AG08395 (cell line): Measurements from ENCODE around the gene CD27.
"Not testable (repeated sequence)": the region's sequence is repeated elsewhere in the genome, so short reads cannot be mapped to it uniquely, and the experiment has no call there.

Experiments used
- DNase-seq: peaks from one replicate; pipeline ENCODE4 v3.0.0; 2012; ENCODE audit warnings: mixed read lengths, low spot score

CD27 gene

DNA sequence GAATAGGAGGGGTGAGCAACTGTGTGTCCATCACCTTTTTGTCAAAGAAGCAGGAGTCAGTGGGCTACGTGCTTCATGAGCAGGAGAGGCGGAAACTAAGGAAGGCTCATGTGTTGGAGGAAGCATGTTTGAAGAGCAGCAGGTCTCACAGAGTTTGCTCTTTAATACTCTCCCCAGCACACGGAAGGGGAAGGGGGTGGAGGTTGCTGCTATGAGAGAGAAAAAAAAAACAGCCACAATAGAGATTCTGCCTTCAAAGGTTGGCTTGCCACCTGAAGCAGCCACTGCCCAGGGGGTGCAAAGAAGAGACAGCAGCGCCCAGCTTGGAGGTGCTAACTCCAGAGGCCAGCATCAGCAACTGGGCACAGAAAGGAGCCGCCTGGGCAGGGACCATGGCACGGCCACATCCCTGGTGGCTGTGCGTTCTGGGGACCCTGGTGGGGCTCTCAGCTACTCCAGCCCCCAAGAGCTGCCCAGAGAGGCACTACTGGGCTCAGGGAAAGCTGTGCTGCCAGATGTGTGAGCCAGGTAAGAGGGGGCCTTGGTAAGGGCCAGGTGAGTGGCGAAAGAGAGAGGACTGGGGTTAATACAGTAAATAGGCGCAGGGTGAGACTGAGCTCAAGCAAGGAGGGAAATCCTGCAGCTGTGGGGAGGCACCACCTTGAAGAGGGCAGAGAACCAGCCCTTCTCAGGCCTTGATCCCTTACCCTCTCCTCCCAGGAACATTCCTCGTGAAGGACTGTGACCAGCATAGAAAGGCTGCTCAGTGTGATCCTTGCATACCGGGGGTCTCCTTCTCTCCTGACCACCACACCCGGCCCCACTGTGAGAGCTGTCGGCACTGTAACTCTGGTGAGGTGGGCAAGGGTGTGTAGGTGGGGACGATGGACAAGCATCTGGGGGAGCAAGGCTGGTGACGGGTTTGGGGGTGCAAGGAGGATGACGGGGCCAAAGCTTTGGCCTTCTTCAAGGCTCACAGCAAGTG lies at the start of gene CD27:
Gene CD27, plus strand, starts transcription at position 252 of the 985 bp plus-strand sequence. Its CDS starts 141 bp downstream, at position 393.
- no peak for DNase-seq

DNA sequence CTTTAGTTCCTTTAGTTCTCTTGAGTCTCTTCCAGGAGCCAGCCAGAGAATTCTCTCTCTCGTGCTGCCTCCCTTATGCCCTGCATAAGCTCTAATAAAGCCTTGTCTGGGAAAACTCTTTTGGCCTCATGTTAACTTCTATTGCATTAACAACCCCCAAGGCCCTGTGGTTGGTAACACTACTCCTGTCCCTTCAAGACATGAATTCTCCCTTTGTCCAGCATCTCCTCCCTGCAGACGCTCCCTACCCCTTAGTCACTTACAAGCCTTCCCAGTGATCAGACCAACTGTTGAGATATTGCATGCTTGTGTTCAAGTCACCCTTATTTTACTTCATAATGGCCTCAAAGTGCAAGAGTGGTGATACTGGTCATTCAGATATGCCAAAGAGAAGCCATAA lies 48.7 kb upstream of the CD27 start:
- no peak for DNase-seq

DNA sequence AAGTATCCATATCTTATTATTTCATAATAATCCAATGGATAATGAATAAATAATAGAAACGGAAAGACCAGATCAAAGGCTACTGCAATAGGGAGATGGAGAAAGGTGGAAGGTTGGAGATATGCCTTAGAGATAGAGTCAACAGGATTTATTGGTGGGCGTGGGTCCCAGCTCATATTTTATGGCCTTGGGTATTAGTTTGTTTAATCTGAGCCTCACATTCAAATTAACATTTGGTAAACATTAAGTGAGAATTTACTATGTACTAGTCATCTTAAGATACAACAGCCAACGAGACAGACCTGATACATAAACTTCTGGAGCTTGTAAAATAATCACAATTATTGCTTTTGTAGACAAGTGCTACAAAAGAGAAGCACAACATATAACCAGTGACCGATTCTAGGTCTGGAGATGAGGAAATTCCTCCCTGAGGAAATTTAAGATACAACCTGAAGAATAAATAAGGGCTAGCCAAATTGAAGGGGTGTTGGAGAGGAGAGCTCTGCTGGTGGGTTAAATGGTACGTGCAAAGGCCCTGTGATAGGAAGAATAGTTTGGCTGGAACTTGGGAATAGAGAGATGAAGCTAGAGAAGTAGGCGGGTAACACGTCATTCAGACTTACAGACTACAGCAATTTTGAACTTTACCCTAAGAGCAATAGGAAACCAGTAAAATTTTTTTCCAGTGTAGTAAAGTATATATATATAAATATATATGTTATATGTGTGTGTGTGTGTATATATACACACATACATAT lies 44.7 kb upstream of the CD27 start:
- DNase-seq, result no peak

DNA sequence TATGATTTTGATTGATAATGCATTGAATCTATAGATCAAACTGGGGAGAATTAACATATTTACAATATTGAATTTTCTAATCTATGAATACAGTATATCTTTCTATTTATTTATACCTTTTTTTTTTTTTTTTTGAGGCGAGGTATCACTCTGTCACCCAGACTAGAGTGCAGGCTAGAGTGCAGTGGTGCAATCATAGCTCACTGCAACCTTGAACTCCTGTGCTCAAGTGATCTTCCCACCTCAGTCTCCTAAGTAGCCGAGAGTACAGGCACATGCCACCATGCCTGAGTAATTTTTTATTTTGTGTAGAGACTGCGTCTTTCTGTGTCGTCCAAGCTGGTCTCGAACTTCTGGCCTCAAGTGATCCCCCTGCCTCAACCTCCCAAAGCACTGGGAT lies 40.4 kb upstream of the CD27 start:
- DNase-seq, result no peak

DNA sequence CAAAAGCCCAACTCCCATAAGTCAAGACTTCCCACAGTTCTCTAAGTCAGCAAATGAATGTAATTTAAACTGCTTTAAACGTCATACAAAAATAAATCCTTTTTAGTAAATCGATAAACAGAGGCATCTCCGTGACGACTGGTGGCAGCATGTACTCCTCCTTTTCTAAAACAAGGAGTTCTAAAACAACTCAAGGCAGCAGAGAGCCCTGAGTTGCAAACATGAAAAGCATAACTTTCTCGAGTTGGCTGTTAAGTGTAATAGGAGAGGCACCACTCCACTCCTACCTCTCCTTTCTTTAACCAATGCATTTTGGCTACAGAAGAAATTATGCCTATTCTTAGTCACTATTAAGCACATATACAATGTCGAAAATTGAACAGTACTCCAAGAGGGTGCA lies 38.8 kb upstream of the CD27 start:
- no peak for DNase-seq

DNA sequence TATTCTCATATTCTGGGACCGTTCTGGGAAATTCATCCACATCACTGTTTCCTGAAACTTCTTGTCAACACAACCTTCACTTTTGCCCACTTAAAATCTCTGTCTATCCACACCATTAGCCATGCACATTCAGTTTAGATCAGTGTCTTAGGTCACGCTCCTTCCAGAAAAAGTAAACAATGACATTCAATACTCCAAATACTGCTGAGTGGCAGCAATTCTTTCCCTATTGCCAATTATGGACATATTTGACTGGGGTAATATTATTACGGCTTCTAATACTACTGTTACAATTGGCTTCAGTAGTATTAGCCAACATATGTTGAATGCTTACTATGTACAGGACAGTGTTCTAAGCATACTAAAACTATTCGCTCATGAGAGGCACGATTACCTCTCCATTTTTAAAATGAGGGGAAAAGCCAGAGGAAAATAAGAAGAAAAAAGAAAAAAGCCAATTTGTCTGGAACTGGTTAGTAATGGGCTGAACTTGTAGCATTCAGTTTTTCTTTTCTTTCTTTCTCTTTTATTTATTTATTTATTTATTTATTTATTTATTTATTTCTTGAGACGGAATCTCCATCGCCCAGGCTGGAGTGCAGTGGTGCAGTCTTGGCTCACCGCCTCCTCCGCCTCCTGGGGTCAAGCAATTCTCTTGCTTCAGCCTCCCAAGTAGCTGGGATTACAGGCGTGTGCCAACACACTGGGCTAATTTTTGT lies 37.4 kb upstream of the CD27 start:
- no peak for DNase-seq

DNA sequence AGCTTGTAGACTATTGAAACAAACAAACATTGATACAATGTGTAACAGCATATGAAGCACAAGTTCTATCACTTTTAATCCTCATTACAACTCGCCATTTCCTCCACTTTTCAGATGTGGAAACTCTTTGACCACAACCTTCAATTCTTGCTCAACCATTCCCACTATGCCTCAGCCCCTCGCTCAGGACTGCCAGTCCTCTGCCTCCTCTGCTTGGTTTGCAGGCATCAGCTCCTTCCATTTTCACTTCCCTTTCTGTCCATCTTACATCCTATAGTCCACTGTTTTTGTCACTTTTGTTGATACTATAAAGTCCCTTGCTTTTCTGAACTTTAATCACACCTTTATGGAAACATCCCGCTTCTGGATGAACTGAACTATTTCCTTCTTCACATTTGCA lies 28.2 kb upstream of the CD27 start:
- DNase-seq, result no peak

DNA sequence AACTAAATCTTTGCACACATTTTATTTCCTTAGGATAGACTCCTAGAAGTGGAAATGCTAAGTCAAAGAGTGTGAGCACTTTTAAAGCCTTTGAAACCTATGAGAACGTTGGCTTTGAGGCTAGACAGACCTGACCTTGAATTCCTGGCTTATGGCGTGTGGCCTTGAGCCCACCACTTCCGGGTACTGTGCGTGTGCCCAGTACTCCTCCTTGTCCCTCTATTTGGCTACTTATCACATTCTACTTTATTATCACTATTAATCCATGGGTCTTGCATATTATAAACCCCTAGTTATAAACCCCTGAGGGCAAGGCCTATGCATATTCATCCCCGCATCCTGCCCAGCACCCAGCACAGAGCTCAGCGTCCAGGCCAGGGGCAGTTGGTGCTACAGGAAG lies 26.0 kb upstream of the CD27 start:
- no peak for DNase-seq

DNA sequence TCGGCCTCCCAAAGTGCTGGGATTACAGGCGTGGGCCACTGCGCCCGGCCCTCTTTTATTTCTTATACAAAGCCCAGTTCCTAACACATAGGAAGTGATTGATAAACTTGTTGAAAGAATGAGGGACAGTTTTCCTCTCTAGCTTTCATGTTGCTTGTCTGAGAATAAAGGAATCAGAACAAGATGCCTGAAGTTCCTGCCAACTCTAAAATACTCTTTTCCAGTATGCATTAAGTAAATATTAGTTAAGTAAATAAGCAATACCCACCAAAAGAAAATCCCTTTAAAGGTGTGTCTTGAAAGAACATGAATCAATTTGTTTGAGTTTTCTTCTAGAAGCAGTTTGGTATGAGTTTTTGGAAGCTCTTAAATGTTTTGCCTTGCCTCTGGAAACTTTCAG lies 24.4 kb upstream of the CD27 start:
- DNase-seq, result no peak

DNA sequence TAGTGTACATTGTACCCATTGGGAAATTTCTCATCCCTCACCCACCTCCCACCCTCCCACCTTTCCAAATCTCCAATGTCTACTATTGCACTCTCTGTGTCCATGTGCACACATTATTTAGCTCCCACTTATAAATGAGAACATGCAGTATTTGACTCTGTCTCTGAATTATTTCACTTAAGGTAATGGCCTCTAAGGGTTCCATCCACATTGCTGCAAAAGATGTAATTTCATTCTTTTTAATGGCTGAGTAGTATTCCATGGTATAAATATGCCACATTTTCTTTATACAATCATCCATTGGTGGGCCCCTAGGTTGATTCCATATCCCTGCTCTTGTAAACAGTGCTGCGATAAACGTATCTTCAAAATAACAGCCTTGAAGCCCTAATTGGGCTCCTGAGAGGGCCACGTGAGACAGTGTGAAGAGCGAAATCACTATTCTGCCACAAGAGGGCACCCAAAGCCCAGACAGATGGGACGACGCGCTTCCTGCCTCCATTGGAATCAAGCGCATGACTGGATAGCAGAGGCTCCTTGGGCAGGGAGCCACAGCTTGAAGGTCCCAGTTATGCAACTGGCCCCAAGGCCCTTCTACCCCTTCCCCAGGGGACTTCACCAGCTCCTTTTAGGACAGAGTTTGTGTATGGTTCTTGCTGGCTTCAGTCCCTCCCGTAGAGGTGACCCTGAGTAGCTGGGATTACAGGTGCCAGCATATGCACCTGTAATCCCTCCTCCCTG lies 21.3 kb upstream of the CD27 start:
- DNase-seq, result peak; percentile 95

DNA sequence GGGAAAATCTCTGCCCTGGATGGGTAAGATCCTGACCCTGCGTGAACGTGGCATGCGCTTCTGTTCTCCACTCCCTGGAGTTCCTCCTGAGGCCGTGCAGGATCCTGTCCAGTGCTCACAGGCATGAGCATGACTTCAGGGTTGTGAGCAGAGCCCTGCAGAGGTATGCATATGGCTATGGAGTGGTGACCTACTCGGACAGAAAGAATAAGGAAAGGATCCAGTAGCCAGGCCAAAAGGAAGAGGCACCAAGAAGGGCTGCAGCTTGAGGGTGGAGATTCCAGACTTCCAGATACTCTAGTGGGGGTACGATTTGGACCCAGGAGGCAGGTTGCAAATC lies 20.8 kb upstream of the CD27 start:
- no peak for DNase-seq

DNA sequence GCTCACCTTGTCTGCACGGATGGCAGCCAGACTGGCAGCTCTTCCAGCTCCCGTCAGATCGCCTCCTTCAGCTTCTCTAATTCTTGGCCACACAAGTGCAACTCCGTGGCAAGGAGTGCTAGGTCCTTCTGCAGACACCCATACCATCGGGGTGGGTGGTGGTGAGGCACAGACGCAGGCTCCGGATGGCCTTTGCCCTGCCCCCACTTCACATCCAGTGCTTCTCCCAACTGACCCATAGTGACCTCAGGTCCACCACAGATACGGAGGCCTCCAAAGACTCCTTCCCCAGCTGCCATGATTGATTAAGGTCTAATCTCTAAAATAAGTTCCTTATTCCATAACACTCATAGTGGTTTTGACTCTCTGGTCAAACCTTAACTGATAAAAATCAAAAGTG lies 19.9 kb upstream of the CD27 start:
- DNase-seq, result no peak

DNA sequence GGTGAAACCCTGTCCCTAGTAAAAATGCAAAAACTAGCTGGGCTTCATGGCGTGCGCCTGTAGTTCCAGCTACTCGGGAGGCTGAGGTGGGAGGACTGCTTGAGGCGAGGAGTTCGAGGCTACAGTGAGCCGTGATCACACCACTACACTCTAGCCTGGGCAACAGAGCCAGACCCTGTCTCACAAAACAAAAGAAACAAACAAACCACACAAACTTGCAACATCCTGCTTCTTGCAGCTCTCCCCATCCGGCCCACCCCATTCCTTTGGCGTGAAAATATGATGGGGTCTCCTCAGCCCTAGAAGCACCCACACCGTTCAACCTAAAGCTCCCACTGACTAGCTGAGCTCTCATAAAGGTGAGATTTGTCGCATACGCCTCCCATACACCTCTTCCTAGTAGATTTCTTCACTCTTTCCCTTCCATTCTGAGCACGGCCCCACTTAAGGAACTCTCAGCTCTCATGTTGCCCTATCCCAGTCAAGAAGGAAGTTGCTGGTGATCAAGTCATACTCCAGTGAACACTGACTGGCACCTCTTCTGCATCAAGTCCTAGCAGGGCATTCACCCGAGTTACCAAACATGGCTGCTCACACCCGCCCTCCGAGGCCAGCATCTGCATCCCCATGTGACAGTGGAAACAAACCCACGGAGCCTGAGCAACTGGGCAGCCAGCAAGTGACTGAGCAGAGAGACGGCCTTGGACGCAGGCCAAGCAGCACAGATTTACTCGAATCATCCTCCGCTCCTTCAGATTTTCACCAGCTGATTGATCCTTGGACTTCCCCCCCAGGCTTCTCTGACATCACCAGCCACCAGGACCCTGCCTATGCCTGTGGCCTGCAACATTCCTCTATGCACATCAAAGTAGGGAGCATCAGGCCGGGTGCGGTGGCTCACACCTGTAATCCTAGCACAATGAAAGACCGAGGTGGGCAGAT lies 18.9 kb upstream of the CD27 start:
- DNase-seq, result no peak

DNA sequence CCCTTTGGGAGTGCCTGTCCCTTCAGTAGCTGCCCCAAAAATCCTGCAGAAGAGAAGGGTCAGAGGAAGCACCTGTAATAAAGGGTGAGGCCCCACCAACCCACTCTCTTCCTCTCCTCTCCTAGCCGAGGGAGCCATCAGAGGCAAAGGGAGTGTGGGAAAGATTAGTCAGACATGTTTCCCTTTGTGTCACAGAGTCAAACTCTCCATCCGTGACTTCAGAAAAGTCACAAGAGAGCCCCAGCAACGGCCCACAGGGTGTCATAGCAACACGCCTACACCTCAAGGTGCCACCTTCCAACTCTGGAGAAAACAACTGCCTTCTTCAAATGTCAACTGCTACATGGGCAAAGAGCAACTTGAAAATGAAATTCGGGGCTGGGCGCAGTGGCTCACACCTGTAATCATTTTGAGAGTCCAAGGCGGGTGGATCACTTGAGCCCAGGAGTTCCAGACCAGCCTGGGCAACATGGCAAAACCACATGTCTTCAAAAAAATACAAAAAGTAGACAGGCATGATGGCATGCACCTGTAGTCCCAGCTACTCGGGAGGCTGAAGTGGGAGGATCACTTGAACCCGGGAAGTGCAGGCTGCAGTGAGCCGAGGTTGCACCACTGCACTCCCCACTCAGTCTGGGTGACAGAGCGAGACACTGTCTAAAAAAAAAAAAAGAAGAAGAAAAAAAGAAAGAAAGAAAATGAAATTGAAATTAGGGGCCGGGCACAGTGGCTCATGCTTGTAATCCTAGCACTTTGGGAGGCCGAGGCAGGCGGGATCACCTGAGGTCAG lies 17.7 kb upstream of the CD27 start:
- no peak for DNase-seq

DNA sequence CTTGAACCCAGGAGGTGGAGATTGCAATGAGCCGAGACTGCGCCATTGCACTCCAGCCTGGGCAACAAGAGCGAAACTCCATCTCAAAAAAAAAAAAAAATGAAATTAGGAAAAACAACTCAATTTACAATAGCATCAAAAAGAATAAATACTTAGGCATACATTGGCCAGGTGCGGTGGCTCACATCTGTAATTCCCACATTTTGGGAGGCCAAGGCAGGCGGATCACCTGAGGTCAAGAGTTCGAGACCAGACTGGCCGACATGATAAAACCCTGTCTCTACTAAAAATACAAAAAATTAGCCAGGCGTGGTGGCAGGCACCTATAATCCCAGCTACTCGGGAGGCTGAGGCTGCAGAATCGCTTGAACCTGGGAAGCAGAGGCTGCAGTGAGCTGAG lies 17.0 kb upstream of the CD27 start:
- DNase-seq, result not testable (repeated sequence)

DNA sequence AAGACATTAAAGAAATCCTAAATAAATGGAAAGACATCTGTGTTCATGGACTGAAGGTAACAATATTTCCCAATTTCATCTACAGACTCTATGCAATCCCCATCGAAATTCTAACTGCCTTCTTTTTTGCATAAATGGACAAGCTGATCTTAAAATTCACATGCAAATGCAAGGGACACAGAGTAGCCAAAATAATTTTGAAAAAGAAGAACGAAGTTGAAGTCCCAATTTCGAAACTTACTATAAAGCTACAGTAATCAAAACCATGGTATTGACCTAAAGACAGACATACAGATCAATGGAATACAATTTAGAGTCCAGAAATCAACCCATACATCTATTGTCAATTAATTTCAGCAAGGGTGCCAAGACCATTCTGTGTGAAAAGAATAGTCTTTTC lies 16.4 kb upstream of the CD27 start:
- DNase-seq, result no peak

DNA sequence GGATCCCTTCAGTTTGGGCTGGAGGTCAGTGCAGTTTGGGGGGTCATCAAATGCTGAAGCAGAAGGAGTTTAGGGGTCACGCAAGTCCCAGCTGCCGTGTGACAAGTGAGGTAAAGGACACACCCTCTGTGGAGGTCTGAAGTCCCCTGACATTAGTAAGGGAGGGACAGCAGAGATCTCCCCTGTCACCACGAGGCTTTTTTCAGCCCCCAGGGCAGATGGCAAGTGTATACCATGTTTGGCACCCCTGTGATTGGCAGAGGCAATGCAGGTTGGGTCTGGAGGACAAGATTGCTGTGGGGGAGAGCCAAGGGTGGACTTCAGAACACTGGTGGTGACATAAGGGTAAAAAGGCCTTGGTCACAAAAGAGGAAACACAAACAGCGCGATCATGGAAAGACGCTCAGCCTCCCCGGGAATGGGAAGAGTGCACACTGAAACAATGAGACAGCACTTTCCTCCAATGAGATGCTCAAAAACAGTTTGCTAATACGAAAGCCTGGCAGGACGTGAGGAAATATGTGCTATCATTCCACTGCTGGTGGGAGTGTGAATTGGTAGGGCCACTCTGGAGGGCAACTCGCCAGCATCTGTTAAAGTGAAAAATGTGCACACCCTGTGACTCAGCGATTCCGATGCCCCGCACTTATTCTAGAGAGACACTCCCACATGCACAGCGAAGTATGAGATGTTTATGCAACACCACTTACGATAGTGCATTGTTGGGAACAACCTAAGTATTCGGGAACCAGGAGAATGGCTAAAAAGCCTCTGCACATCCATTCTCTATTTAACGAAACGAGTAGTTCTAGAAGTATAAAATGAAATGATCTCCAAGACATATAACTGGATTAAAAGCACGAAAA lies 14.4 kb upstream of the CD27 start:
- DNase-seq, result peak; percentile 97

DNA sequence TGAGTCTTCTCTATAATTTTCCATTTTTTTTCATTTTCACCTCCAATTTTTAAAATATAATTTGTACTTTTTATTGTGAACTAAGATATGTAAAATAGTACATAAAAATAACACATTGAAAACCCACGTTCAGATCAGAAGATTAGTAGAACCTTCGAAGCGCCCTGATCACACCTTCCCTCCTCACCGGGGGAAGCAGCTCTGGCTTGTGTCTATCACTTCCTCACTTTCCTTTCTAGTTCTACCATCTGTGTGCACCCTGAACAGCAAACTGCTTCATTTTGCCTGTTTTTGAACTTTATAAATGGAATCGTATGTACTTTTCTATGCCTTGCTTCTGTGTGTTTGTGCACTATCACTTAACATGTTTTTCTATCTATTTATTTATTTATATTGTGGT lies 11.8 kb upstream of the CD27 start:
- no peak for DNase-seq
